Activated T-helper 2 cell treated with anti-CD3 and anti-CD28 coated beads, Interferon-gamma antibody, Interleukin-2, Interleukin-4, amounts not matched to agents 10 μg/mL and 5 μg/mL and 100 μg/mL, durations not matched to agents 14 hours and 24 hours and 36 hours (primary cell): ENCODE measurements around the gene OR1L8. TPM values are rescaled to one million over a fixed set of nuclear protein-coding genes. Genes with fewer than 3 reads are reported as not detected.
"Not testable (repeated sequence)": the region's sequence is repeated elsewhere in the genome, so short reads cannot be mapped to it uniquely, and the experiment has no call there.

Experiments
- DNase-seq: peaks from one replicate; pipeline ENCODE4 v3.0.0; 2021; ENCODE audit warnings: low spot score
- H3K27ac Mint-ChIP-seq: one replicate; pipeline ENCODE4 v1.8.0; 2021; ENCODE audit warnings: mixed read lengths
- H3K27me3 Mint-ChIP-seq: one replicate; pipeline ENCODE4 v1.8.0; 2021; ENCODE audit warnings: low read depth, mixed read lengths
- H3K36me3 Mint-ChIP-seq: one replicate; pipeline ENCODE4 v1.8.0; 2021; ENCODE audit warnings: low read depth, mixed read lengths
- H3K4me1 Mint-ChIP-seq: one replicate; pipeline ENCODE4 v1.8.0; 2021; ENCODE audit warnings: low read depth, mixed read lengths
- H3K4me3 Mint-ChIP-seq: one replicate; pipeline ENCODE4 v1.8.0; 2021; ENCODE audit warnings: low read depth, mild to moderate bottlenecking, moderate library complexity, mixed read lengths
- H3K9me3 Mint-ChIP-seq: one replicate; pipeline ENCODE4 v1.8.0; 2021; ENCODE audit warnings: mixed read lengths
- intact Hi-C: fragments of 100-400 bp; cut with micrococcal nuclease; formaldehyde crosslinking; loops from one replicate; pipeline ENCODE4 v1.15.1; 2023
- total RNA-seq: library from RNA; stranded (reverse); gene quantifications from 2 replicates; pipeline ENCODE4 v1.2.3, GENCODE V29; 2022

Gene OR1L8
- 0.18 TPM in 1 of 2 replicates, not detected in the other for total RNA-seq

- H3K9me3 Mint-ChIP-seq, H3K36me3 Mint-ChIP-seq, H3K27me3 Mint-ChIP-seq, H3K4me1 Mint-ChIP-seq, H3K4me3 Mint-ChIP-seq, DNase-seq, intact Hi-C loops, H3K27ac Mint-ChIP-seq: not testable (repeated sequence)
These were observed at the start of gene OR1L8 for GRCh38 chr9:122583284-122583683. Gene OR1L8, minus strand, starts transcription at chr9:122583384. Its CDS starts 14,907 bp downstream, at chr9:122568477.

- H3K4me3 Mint-ChIP-seq, result no peak overlapping the region
- H3K27me3 Mint-ChIP-seq, result no peaks in the 10 kb centered on the region
- H3K27ac Mint-ChIP-seq, result no peak overlapping the region
- DNase-seq, result no peak
- H3K4me1 Mint-ChIP-seq, result no peaks in the 10 kb centered on the region
- intact Hi-C loops, result no loop called here
- H3K9me3 Mint-ChIP-seq, result no peaks in the 10 kb centered on the region
- no peaks in the 10 kb centered on the region for H3K36me3 Mint-ChIP-seq
These were observed 36.8 kb upstream of the OR1L8 start for GRCh38 chr9:122619996-122620395.

GRCh38 chr9:122614362-122614761 lies 31.2 kb upstream of the OR1L8 start, which contains the start of gene OR1Q1:
Gene OR1Q1, plus strand, starts transcription at chr9:122614738. Its CDS starts 0 bp downstream, at chr9:122614738.
- Mint-ChIP-seq H3K9me3 (no peaks in the 10 kb centered on the region), H3K4me3 (no peak within 1 kb of the TSS), H3K4me1 (no peaks in the 10 kb centered on the region), H3K36me3 (no peaks in the 10 kb centered on the region), H3K27ac (no peak within 1 kb of the TSS), H3K27me3 (no peaks in the 10 kb centered on the region)
- intact Hi-C loops, result no loop called here
- DNase-seq, result no peak

- H3K36me3 Mint-ChIP-seq, result no peaks in the 10 kb centered on the region
- H3K4me3 Mint-ChIP-seq, result no peak overlapping the region
- no peak overlapping the region for H3K27ac Mint-ChIP-seq
- DNase-seq, result no peak
- no peaks in the 10 kb centered on the region for H3K4me1 Mint-ChIP-seq
- H3K27me3 Mint-ChIP-seq, result no peaks in the 10 kb centered on the region
- H3K9me3 Mint-ChIP-seq, result no peaks in the 10 kb centered on the region
- intact Hi-C loops, result no loop called here
These were observed 26.6 kb upstream of the OR1L8 start for GRCh38 chr9:122609804-122610203.

- Mint-ChIP-seq H3K36me3 (no peaks in the 10 kb centered on the region), H3K27ac (no peak overlapping the region), H3K9me3 (peaks cover 4% of the 10 kb centered on the region), H3K4me3 (no peak overlapping the region), H3K4me1 (no peaks in the 10 kb centered on the region), H3K27me3 (no peaks in the 10 kb centered on the region)
- intact Hi-C loops, result no loop called here
- no peak for DNase-seq
These were observed 23.4 kb upstream of the OR1L8 start for GRCh38 chr9:122606587-122606986.

GRCh38 chr9:122605691-122606090 lies 22.5 kb upstream of the OR1L8 start:
- intact Hi-C loops, result no loop called here
- H3K36me3 Mint-ChIP-seq, result no peaks in the 10 kb centered on the region
- no peaks in the 10 kb centered on the region for H3K27me3 Mint-ChIP-seq
- no peak overlapping the region for H3K4me3 Mint-ChIP-seq
- DNase-seq, result no peak
- no peak overlapping the region for H3K27ac Mint-ChIP-seq
- H3K9me3 Mint-ChIP-seq, result peaks cover 11% of the 10 kb centered on the region
- H3K4me1 Mint-ChIP-seq, result no peaks in the 10 kb centered on the region

- no peaks in the 10 kb centered on the region for H3K4me1 Mint-ChIP-seq
- no peak for DNase-seq
These were observed 2.8 kb downstream of the OR1L8 start for GRCh38 chr9:122580360-122580759.

GRCh38 chr9:122579874-122580273 lies 3.3 kb downstream of the OR1L8 start:
- H3K27me3 Mint-ChIP-seq, result no peaks in the 10 kb centered on the region
- H3K9me3 Mint-ChIP-seq, result no peaks in the 10 kb centered on the region
- no peaks in the 10 kb centered on the region for H3K4me1 Mint-ChIP-seq
- intact Hi-C loops, result no loop called here
- H3K4me3 Mint-ChIP-seq, result no peak overlapping the region
- H3K36me3 Mint-ChIP-seq, result no peaks in the 10 kb centered on the region
- DNase-seq, result no peak
- H3K27ac Mint-ChIP-seq, result no peak overlapping the region

More at GRCh38 chr9:122580360-122580759, 2.8 kb downstream of the OR1L8 start:
- H3K27me3 Mint-ChIP-seq, result no peaks in the 10 kb centered on the region
- no peaks in the 10 kb centered on the region for H3K9me3 Mint-ChIP-seq
- intact Hi-C loops, result no loop called here
- H3K36me3 Mint-ChIP-seq, result no peaks in the 10 kb centered on the region
- H3K27ac Mint-ChIP-seq, result no peak overlapping the region
- H3K4me3 Mint-ChIP-seq, result no peak overlapping the region

GRCh38 chr9:122572456-122572855 lies 10.7 kb downstream of the OR1L8 start:
- H3K4me1 Mint-ChIP-seq, result peaks cover 11% of the 10 kb centered on the region
- intact Hi-C loops, result no loop called here
- no peak overlapping the region for H3K27ac Mint-ChIP-seq
- H3K36me3 Mint-ChIP-seq, result no peaks in the 10 kb centered on the region
- H3K4me3 Mint-ChIP-seq, result no peak overlapping the region
- H3K27me3 Mint-ChIP-seq, result peaks cover 1% of the 10 kb centered on the region
- no peak for DNase-seq
- H3K9me3 Mint-ChIP-seq, result no peaks in the 10 kb centered on the region

- no peaks in the 10 kb centered on the region for H3K36me3 Mint-ChIP-seq
- no peaks in the 10 kb centered on the region for H3K27me3 Mint-ChIP-seq
- H3K4me3 Mint-ChIP-seq, result no peak overlapping the region
- DNase-seq, result no peak
- intact Hi-C loops, result no loop called here
- no peak overlapping the region for H3K27ac Mint-ChIP-seq
- peaks cover 8% of the 10 kb centered on the region for H3K9me3 Mint-ChIP-seq
- H3K4me1 Mint-ChIP-seq, result peaks cover 12% of the 10 kb centered on the region
These were observed 15.3 kb downstream of the OR1L8 start for GRCh38 chr9:122567901-122568300.

- Mint-ChIP-seq H3K4me3 (no peak overlapping the region), H3K27ac (no peak overlapping the region), H3K27me3 (peaks cover 7% of the 10 kb centered on the region), H3K9me3 (peaks cover 12% of the 10 kb centered on the region), H3K36me3 (no peaks in the 10 kb centered on the region), H3K4me1 (peaks cover 9% of the 10 kb centered on the region)
- DNase-seq, result no peak
- intact Hi-C loops, result loop anchor here (5.0 kb wide), 1 partner anchor 245 kb away; no protein-coding TSS in a partner anchor
These were observed 20.9 kb downstream of the OR1L8 start for GRCh38 chr9:122562134-122562760.

GRCh38 chr9:122561446-122561845 lies 21.7 kb downstream of the OR1L8 start:
- no peak for DNase-seq
- intact Hi-C loops, result loop anchor here (5.0 kb wide), 1 partner anchor 246 kb away; no protein-coding TSS in a partner anchor
- Mint-ChIP-seq H3K27me3 (peaks cover 7% of the 10 kb centered on the region), H3K27ac (no peak overlapping the region), H3K36me3 (no peaks in the 10 kb centered on the region), H3K9me3 (peaks cover 12% of the 10 kb centered on the region), H3K4me1 (peaks cover 9% of the 10 kb centered on the region), H3K4me3 (no peak overlapping the region)

GRCh38 chr9:122552812-122553211 lies 30.4 kb downstream of the OR1L8 start, which contains the start of gene OR1N2:
Gene OR1N2, plus strand, starts transcription at chr9:122553112. Its CDS starts 100 bp downstream, at chr9:122553212.
- H3K27ac Mint-ChIP-seq, result no peak within 1 kb of the TSS
- H3K4me1 Mint-ChIP-seq, result no peaks in the 10 kb centered on the region
- peaks cover 17% of the 10 kb centered on the region for H3K27me3 Mint-ChIP-seq
- DNase-seq, result no peak
- intact Hi-C loops, result no loop called here
- H3K9me3 Mint-ChIP-seq, result no peaks in the 10 kb centered on the region
- no peaks in the 10 kb centered on the region for H3K36me3 Mint-ChIP-seq
- H3K4me3 Mint-ChIP-seq, result no peak within 1 kb of the TSS
